Body of pancreas (tissue), 4 donors: ENCODE results near the gene SIPA1L3. TPM values are rescaled to one million over a fixed set of nuclear protein-coding genes. Genes with fewer than 3 reads are reported as not detected.

Experiments used
- ATAC-seq: fragments of 150-250 bp; one replicate; pipeline ENCODE4 v1.9.1; 2016
- DNase-seq, 4 donors: peaks; one replicate each; pipeline ENCODE4 v3.0.0-alpha.2; 2019
- H3K27ac ChIP-seq, 4 donors: fragments of 200-600 bp; sonication (generic); 1 replicate in 3 of 4; 2 replicates in 1 of 4; pipeline versions ENCODE4 v1.5.1 to v1.6.1; 2016 to 2019; ENCODE audit warnings: mild to moderate bottlenecking in 1 of 4, mixed read lengths in 1 of 4, moderate library complexity in 1 of 4
- H3K27me3 ChIP-seq, 2 donors: fragments of 200-600 bp; sonication (generic); one replicate each; pipeline ENCODE4 v1.6.0; 2016; ENCODE audit warnings: mild to moderate bottlenecking in 1 of 2
- H3K36me3 ChIP-seq, 2 donors: fragments of 200-600 bp; sonication (generic); replicated peaks in 1 of 2; 2 replicates each; pipeline ENCODE4 v1.5.1; 2016; ENCODE audit warnings: low read depth in 2 of 2; ENCODE audit not compliant: insufficient read depth in 1 of 2
- H3K4me1 ChIP-seq: fragments of 200-600 bp; sonication (generic); one replicate; pipeline ENCODE4 v1.6.0; 2016
- H3K4me3 ChIP-seq, 2 donors: fragments of 200-600 bp; sonication (generic); 1 replicate in 1 of 2; 2 replicates in 1 of 2; pipeline ENCODE4 v1.5.1; 2016 to 2019
- H3K9me3 ChIP-seq, 3 donors: fragments of 200-600 bp; sonication (generic); 1 replicate in 2 of 3; 2 replicates in 1 of 3; pipeline ENCODE4 v1.5.1; 2016
- CTCF ChIP-seq, 7 experiments: fragments of 450-650 bp in 4 of 7; fragments of 200-600 bp in 3 of 7; sonication (generic) in 3 of 7; IDR thresholded peaks; one replicate each; pipeline ENCODE4 v1.5.1; 2016 to 2019; ENCODE audit warnings: antibody characterized with exemption in 7 of 7
- POLR2A ChIP-seq, 3 donors: fragments of 450-650 bp; IDR thresholded peaks; one replicate each; pipeline ENCODE4 v1.6.1; 2016; ENCODE audit warnings: antibody characterized with exemption in 3 of 3, mild to moderate bottlenecking in 2 of 3
- WGBS, 2 donors: methylation state at CpG; one replicate each; pipeline ENCODE4 v1.1.5; 2017; 5-methylcytosine and 5-hydroxymethylcytosine counted together
- intact Hi-C: fragments of 100-400 bp; cut with DNase I; formaldehyde crosslinking; loops from one replicate; pipeline ENCODE4 v1.15.1; 2023
- total RNA-seq, 2 donors: library from RNA; depleted of rRNA; stranded (reverse); fragments of >200 nt; gene quantifications; one replicate each; pipeline ENCODE4 v1.1.0, GENCODE V29; 2016

SIPA1L3 gene
- total RNA-seq, 2 donors from 2014 or later: 41.5 to 62.0 TPM

GRCh38 chr19:38044267-38045111 is 137.5 kb downstream of the SIPA1L3 start:
- no peak for TF ChIP-seq CTCF (IDR thresholded peaks at IDR 0.05)
- no peaks in the 10 kb centered on the region for H3K36me3 ChIP-seq
- H3K4me3 ChIP-seq: no peak overlapping the region
- intact Hi-C loops: no loop called here
- no peak for ATAC-seq
- DNase-seq: no peak
- H3K9me3 ChIP-seq: no peaks in the 10 kb centered on the region
- WGBS, 2 donors: 93 to 94% methylated on average over 16 of the region's 16 CpGs
- no peaks in the 10 kb centered on the region for H3K27me3 ChIP-seq
- no peaks in the 10 kb centered on the region for H3K4me1 ChIP-seq
- no peak overlapping the region for H3K27ac ChIP-seq

- TF ChIP-seq POLR2A (IDR thresholded peaks at IDR 0.05) (no peak), CTCF (IDR thresholded peaks at IDR 0.05) (no peak)
- Histone ChIP-seq H3K27ac (no peak overlapping the region), H3K27me3 (no peaks in the 10 kb centered on the region), H3K9me3 (no peaks in the 10 kb centered on the region), H3K36me3 (no peaks in the 10 kb centered on the region), H3K4me3 (no peak overlapping the region), H3K4me1 (no peaks in the 10 kb centered on the region)
- WGBS, 2 donors: 83 to 86% methylated on average over 15 of the region's 15 CpGs
- DNase-seq (no peak), ATAC-seq (no peak)
- intact Hi-C loops: no loop called here
Observed at GRCh38 chr19:38045554-38046253, 138.7 kb downstream of the SIPA1L3 start.

GRCh38 chr19:38046254-38047048 is 139.4 kb downstream of the SIPA1L3 start:
- DNase-seq (no peak), ATAC-seq (no peak)
- no peak for TF ChIP-seq CTCF (IDR thresholded peaks at IDR 0.05)
- WGBS, 2 donors: 89 to 95% methylated on average over 10 to 21 of the region's 21 CpGs
- H3K4me1 ChIP-seq: no peaks in the 10 kb centered on the region
- no peaks in the 10 kb centered on the region for H3K9me3 ChIP-seq
- H3K27ac ChIP-seq: no peak overlapping the region
- intact Hi-C loops: no loop called here
- no peaks in the 10 kb centered on the region for H3K27me3 ChIP-seq
- no peaks in the 10 kb centered on the region for H3K36me3 ChIP-seq
- H3K4me3 ChIP-seq: no peak overlapping the region

GRCh38 chr19:38047049-38047438 is 140.0 kb downstream of the SIPA1L3 start:
- Histone ChIP-seq H3K4me3 (no peak overlapping the region), H3K27ac (no peak overlapping the region), H3K9me3 (no peaks in the 10 kb centered on the region), H3K27me3 (no peaks in the 10 kb centered on the region), H3K4me1 (no peaks in the 10 kb centered on the region), H3K36me3 (no peaks in the 10 kb centered on the region)
- DNase-seq (no peak), ATAC-seq (no peak)
- intact Hi-C loops: no loop called here
- WGBS, 2 donors: 89 to 92% methylated on average over 8 of the region's 8 CpGs
- TF ChIP-seq CTCF (IDR thresholded peaks at IDR 0.05) (no peak), POLR2A (IDR thresholded peaks at IDR 0.05) (no peak)
